A549 (cell line): Measurements from ENCODE around the gene CIAPIN1.

Source experiments
- CTCF ChIP-seq: fragments of >200 bp; sonication (Bioruptor Twin); formaldehyde crosslinking; IDR thresholded peaks from 3 replicates; pipeline ENCODE4 v1.5.1; 2016
- EHMT2 ChIP-seq: fragments of 200-600 bp; sonication (generic); IDR thresholded peaks from 2 replicates; pipeline ENCODE4 v1.6.1; 2016; ENCODE audit warnings: antibody characterized with exemption, low read depth, mild to moderate bottlenecking, moderate library complexity
- EP300 ChIP-seq, 2 experiments: fragments of >200 bp; sonication (Bioruptor Twin); formaldehyde crosslinking; IDR thresholded peaks; 2 replicates in 1 of 2; 3 replicates in 1 of 2; pipeline ENCODE4 v1.6.1; 2016 to 2017
- ESRRA ChIP-seq: fragments of 150-350 bp; IDR thresholded peaks from 2 replicates; pipeline ENCODE4 v1.6.1; 2014; ENCODE audit warnings: mild to moderate bottlenecking, low read length, borderline replicate concordance
- JUN ChIP-seq, 2 experiments: fragments of >200 bp; sonication (Bioruptor Twin); formaldehyde crosslinking; IDR thresholded peaks; 2 replicates in 1 of 2; 3 replicates in 1 of 2; pipeline ENCODE4 v1.6.1; 2016 to 2017
- POLR2A ChIP-seq: IDR thresholded peaks from 2 replicates; pipeline ENCODE4 v1.6.1; 2012; ENCODE audit warnings: mild to moderate bottlenecking, low read length
- RAD21 ChIP-seq, 2 experiments: fragments of >200 bp in 1 of 2; sonication (Bioruptor Twin) in 1 of 2; formaldehyde crosslinking in 1 of 2; IDR thresholded peaks in 1 of 2; conservative IDR thresholded peaks in 1 of 2; 2 replicates in 1 of 2; 3 replicates in 1 of 2; pipeline ENCODE4 v1.6.1; 2012 to 2018; ENCODE audit warnings: inconsistent platforms in 1 of 2
- USF2 ChIP-seq: fragments of 450-650 bp; IDR thresholded peaks from 2 replicates; pipeline ENCODE4 v1.6.1; 2014; ENCODE audit warnings: antibody characterized with exemption

- TF ChIP-seq ESRRA (no peak), CTCF (no peak), RAD21 (conservative IDR thresholded peaks at IDR 0.05 in 1 of 2, IDR thresholded peaks at IDR 0.05 in 1 of 2) (no peak), USF2 (no peak), EP300 (IDR thresholded peaks at IDR 0.05) (no peak), JUN (IDR thresholded peaks at IDR 0.05) (no peak), POLR2A (no peak), EHMT2 (no peak)
These were observed 56.4 kb downstream of the CIAPIN1 start for GRCh38 chr16:57390636-57391295.
